Mesenteric fat pad (tissue), 1 donor: ENCODE data around the gene PPP1R9A. TPM values are rescaled to one million over a fixed set of nuclear protein-coding genes. Genes with fewer than 3 reads are reported as not detected.

ENCODE experiments used
- DNase-seq: peaks from one replicate; pipeline ENCODE4 v3.0.0-alpha.2; 2020; ENCODE audit warnings: low spot score
- total RNA-seq: library from RNA; stranded (reverse); fragmentation: NEBNext Ultra II Directional; extraction: Animal tissue kit (Norgen Biotek cat#: 25700); gene quantifications from one replicate; pipeline ENCODE4 v1.2.1, GENCODE V29; 2021
- donor health status: DM: yes; HTN: yes; CAD: no.

The PPP1R9A gene
- total RNA-seq, 1 donor from 2014 or later, result 13.8 TPM

- no peak for DNase-seq
These were observed 188.0 kb downstream of the PPP1R9A start for GRCh38 chr7:95095259-95095965.

- DNase-seq, result no peak
These were observed 188.7 kb downstream of the PPP1R9A start for GRCh38 chr7:95095966-95096540.

- no peak for DNase-seq
These were observed 189.9 kb downstream of the PPP1R9A start for GRCh38 chr7:95097291-95097690.

- no peak for DNase-seq
These were observed 190.5 kb downstream of the PPP1R9A start for GRCh38 chr7:95097851-95098250.

- DNase-seq, result no peak
These were observed 191.7 kb downstream of the PPP1R9A start for GRCh38 chr7:95099106-95099505.

- DNase-seq, result no peak
These were observed 194.0 kb downstream of the PPP1R9A start for GRCh38 chr7:95101422-95101821.

GRCh38 chr7:95102662-95103061 lies 195.3 kb downstream of the PPP1R9A start:
- DNase-seq, result no peak

- no peak for DNase-seq
These were observed 197.3 kb downstream of the PPP1R9A start for GRCh38 chr7:95104739-95105138.

GRCh38 chr7:95105627-95106026 lies 198.2 kb downstream of the PPP1R9A start:
- DNase-seq, result no peak

- no peak for DNase-seq
These were observed 199.0 kb downstream of the PPP1R9A start for GRCh38 chr7:95106401-95106800.

GRCh38 chr7:95110707-95111106 lies 203.3 kb downstream of the PPP1R9A start:
- DNase-seq, result no peak

- no peak for DNase-seq
These were observed 206.2 kb downstream of the PPP1R9A start for GRCh38 chr7:95113590-95113989.

- DNase-seq, result no peak
These were observed 218.8 kb downstream of the PPP1R9A start for GRCh38 chr7:95126053-95126709.

GRCh38 chr7:95132500-95132899 lies 225.1 kb downstream of the PPP1R9A start:
- DNase-seq, result no peak

GRCh38 chr7:95139922-95140321 lies 232.5 kb downstream of the PPP1R9A start:
- no peak for DNase-seq

GRCh38 chr7:95141755-95142154 lies 234.4 kb downstream of the PPP1R9A start:
- DNase-seq, result no peak

GRCh38 chr7:95144256-95144655 lies 236.9 kb downstream of the PPP1R9A start:
- DNase-seq, result no peak

GRCh38 chr7:95155965-95156364 lies 248.6 kb downstream of the PPP1R9A start:
- DNase-seq, result no peak

- no peak for DNase-seq
These were observed 250.0 kb downstream of the PPP1R9A start for GRCh38 chr7:95157381-95157780.

- DNase-seq, result no peak
These were observed 262.3 kb downstream of the PPP1R9A start for GRCh38 chr7:95169678-95170077.

- DNase-seq, result no peak
These were observed 265.0 kb downstream of the PPP1R9A start for GRCh38 chr7:95172420-95172819.

- DNase-seq, result no peak
These were observed 283.1 kb downstream of the PPP1R9A start for GRCh38 chr7:95190515-95190914.

GRCh38 chr7:95191795-95192194 lies 284.4 kb downstream of the PPP1R9A start:
- DNase-seq, result no peak
